GM23338 (cell line): ENCODE measurements around the gene MRPS18C. TPM values are rescaled to one million over a fixed set of nuclear protein-coding genes. Genes with fewer than 3 reads are reported as not detected.

Experiments used
- ATAC-seq: fragments of 200-7000 bp; cut with Tn5 transposase; 3 replicates; pipeline ENCODE4 v1.9.1; 2020
- DNase-seq: peaks from one replicate; pipeline ENCODE4 v3.0.0-alpha.2; 2015; ENCODE audit warnings: low spot score
- H2AFZ ChIP-seq: fragments of 200-600 bp; sonication (generic); 2 replicates; pipeline ENCODE4 v1.8.0; 2016; ENCODE audit warnings: antibody characterized with exemption, mild to moderate bottlenecking, moderate library complexity
- H3F3A ChIP-seq: fragments of 200-600 bp; sonication (generic); replicated peaks from 2 replicates; pipeline ENCODE4 v1.8.0; 2017; ENCODE audit warnings: antibody characterized with exemption, mixed run types, low read depth
- H3K27ac ChIP-seq: fragments of 200-600 bp; sonication (generic); 2 replicates; pipeline ENCODE4 v1.6.1; 2016; ENCODE audit warnings: low read depth
- H3K27me3 ChIP-seq: fragments of 200-600 bp; sonication (generic); 2 replicates; pipeline ENCODE4 v1.8.0; 2016; ENCODE audit warnings: mild to moderate bottlenecking, mixed run types, moderate library complexity; ENCODE audit not compliant: insufficient read depth
- H3K36me3 ChIP-seq: fragments of 200-600 bp; sonication (generic); 2 replicates; pipeline ENCODE4 v1.8.0; 2016; ENCODE audit warnings: mild to moderate bottlenecking; ENCODE audit not compliant: insufficient read depth
- H3K4me1 ChIP-seq: fragments of 200-600 bp; sonication (generic); 2 replicates; pipeline ENCODE4 v1.8.0; 2016; ENCODE audit warnings: mild to moderate bottlenecking, moderate library complexity; ENCODE audit not compliant: insufficient read depth
- H3K4me2 ChIP-seq: fragments of 200-600 bp; sonication (generic); 2 replicates; pipeline ENCODE4 v1.7.1; 2017; ENCODE audit warnings: mixed run types
- H3K4me3 ChIP-seq: fragments of 200-600 bp; sonication (generic); 2 replicates; pipeline ENCODE4 v1.6.1; 2016; ENCODE audit warnings: mixed run types
- H3K79me2 ChIP-seq: fragments of 200-600 bp; sonication (generic); replicated peaks from 2 replicates; pipeline ENCODE4 v1.8.0; 2017; ENCODE audit warnings: mild to moderate bottlenecking; ENCODE audit not compliant: insufficient read depth
- H3K9me2 ChIP-seq: fragments of 200-600 bp; sonication (generic); 2 replicates; pipeline ENCODE4 v1.8.0; 2017; ENCODE audit not compliant: insufficient read depth
- H4K20me1 ChIP-seq: fragments of 200-600 bp; sonication (generic); replicated peaks from 2 replicates; pipeline ENCODE4 v1.8.0; 2017; ENCODE audit warnings: mild to moderate bottlenecking; ENCODE audit not compliant: insufficient read depth
- H3K27ac Mint-ChIP-seq: 2 replicates; pipeline ENCODE4 v1.8.0; 2020; ENCODE audit warnings: inconsistent platforms, mild to moderate bottlenecking, moderate library complexity, mixed read lengths
- H3K27me3 Mint-ChIP-seq: 3 replicates; pipeline ENCODE4 v1.8.0; 2022; ENCODE audit warnings: low read depth, mild to moderate bottlenecking, moderate library complexity, mixed read lengths, inconsistent platforms; ENCODE audit not compliant: insufficient read depth, poor library complexity
- H3K36me3 Mint-ChIP-seq: 3 replicates; pipeline ENCODE4 v1.8.0; 2021; ENCODE audit warnings: low read depth, mild to moderate bottlenecking, inconsistent platforms, moderate library complexity, mixed read lengths
- H3K4me1 Mint-ChIP-seq: 3 replicates; pipeline ENCODE4 v1.8.0; 2020; ENCODE audit warnings: mild to moderate bottlenecking, inconsistent platforms, mixed read lengths
- H3K4me3 Mint-ChIP-seq: 3 replicates; pipeline ENCODE4 v1.8.0; 2021; ENCODE audit warnings: moderate library complexity, mild to moderate bottlenecking, inconsistent platforms, mixed read lengths
- H3K9me3 Mint-ChIP-seq: 3 replicates; pipeline ENCODE4 v1.8.0; 2020; ENCODE audit warnings: moderate library complexity, mild to moderate bottlenecking, inconsistent platforms, mixed read lengths
- CREB1 ChIP-seq: fragments of 250-450 bp; sonication (Bioruptor Pico); IDR thresholded peaks from 2 replicates; pipeline ENCODE4 v1.5.0; 2020; ENCODE audit warnings: low read depth, mild to moderate bottlenecking, moderate library complexity
- CTCF ChIP-seq, 2 experiments: fragments of 200-600 bp in 1 of 2; sonication (generic) in 1 of 2; conservative IDR thresholded peaks; 2 replicates each; pipeline versions ENCODE4 v1.5.1 to v1.6.1; 2016 to 2017; ENCODE audit warnings: antibody characterized with exemption in 2 of 2, low read depth in 2 of 2, mild to moderate bottlenecking in 2 of 2, moderate library complexity in 1 of 2
- ETS1 ChIP-seq: IDR thresholded peaks from 2 replicates; pipeline ENCODE4 v1.6.1; 2016; ENCODE audit warnings: antibody characterized with exemption
- EZH2 ChIP-seq: fragments of 200-600 bp; sonication (generic); IDR thresholded peaks from one replicate; pipeline ENCODE4 v1.8.0; 2017; ENCODE audit warnings: antibody characterized with exemption, mild to moderate bottlenecking, low read depth; ENCODE audit not compliant: unreplicated experiment
- JUNB ChIP-seq: IDR thresholded peaks from one replicate; pipeline ENCODE4 v1.6.1; 2016; ENCODE audit warnings: antibody characterized with exemption; ENCODE audit not compliant: unreplicated experiment
- NANOG ChIP-seq: IDR thresholded peaks from 2 replicates; pipeline ENCODE4 v1.6.1; 2016; ENCODE audit warnings: antibody characterized with exemption, borderline replicate concordance
- POLR2AphosphoS5 ChIP-seq: IDR thresholded peaks from 2 replicates; pipeline ENCODE4 v1.6.1; 2016; ENCODE audit warnings: antibody characterized with exemption, low read depth
- STAT1 ChIP-seq: IDR thresholded peaks from one replicate; pipeline ENCODE4 v1.6.1; 2016; ENCODE audit warnings: antibody characterized with exemption; ENCODE audit not compliant: unreplicated experiment
- ZNF114 ChIP-seq: fragments of 250-450 bp; sonication (Bioruptor Pico); IDR thresholded peaks from 2 replicates; pipeline ENCODE4 v1.5.0; 2020; ENCODE audit warnings: mild to moderate bottlenecking, moderate library complexity
- ZNF331 ChIP-seq: fragments of 250-450 bp; sonication (Bioruptor Pico); IDR thresholded peaks from 2 replicates; pipeline ENCODE4 v1.5.0; 2020; ENCODE audit warnings: low read depth, mild to moderate bottlenecking, moderate library complexity
- long read RNA-seq: library from polyadenylated mRNA; unstranded; transcript quantifications from one replicate; pipeline ENCODE4 v2.0.0, GENCODE V29; 2020; ENCODE audit not compliant: unreplicated experiment
- polyA plus RNA-seq: library from polyadenylated mRNA; unstranded; fragments of >200 nt; fragmentation: Nextera tagmentation; extraction: Ambion mirVana; gene quantifications from 2 replicates; pipeline ENCODE4 v1.2.1, GENCODE V29; 2016
- total RNA-seq: library from RNA; depleted of rRNA; stranded (reverse); fragments of >200 nt; shearing (Covaris generic); gene quantifications from 2 replicates; pipeline ENCODE4 v1.2.3, GENCODE V29; 2014; rRNA removed

The MRPS18C gene
- total RNA-seq (26.8 and 40.6 TPM in 2 replicates), polyA plus RNA-seq (172 and 197 TPM in 2 replicates)
- long read RNA-seq, transcript MRPS18C-204 (5 exons, 666 nt), result minor isoform, 10 of 80 reads
- long read RNA-seq, transcript MRPS18C-201 (6 exons, 1,643 nt), result major isoform, 65 of 80 reads
- long read RNA-seq, partial matches to known transcripts, result 5 of 80 reads
- long read RNA-seq, other reads (novel, unspliced or antisense), result 0 of 80 reads

- peak within 1 kb of the TSS; percentile 100 for H3K4me3 Mint-ChIP-seq
- H3K4me1 Mint-ChIP-seq, result peaks cover 4% of the 10 kb centered on the region; the same call in 1 of the 3 replicates
- H3K27me3 Mint-ChIP-seq, result peaks cover 6% of the 10 kb centered on the region
- peaks cover 51% of the 10 kb centered on the region for H3K36me3 Mint-ChIP-seq
- H3K9me3 Mint-ChIP-seq, result no peaks in the 10 kb centered on the region
- peak within 1 kb of the TSS; percentile 80 for H3K4me3 ChIP-seq
- no peaks in the 10 kb centered on the region for H3K27me3 ChIP-seq
- H3K36me3 ChIP-seq, result peaks cover 18% of the 10 kb centered on the region; the same call in 1 of the 2 replicates
- ATAC-seq (peak; percentile 95), DNase-seq (peak; percentile 100)
- 0 out of 2 replicates have a peak, but pooled peaks cover 6% of the 10 kb centered on the region for H3K4me1 ChIP-seq
- H3K27ac Mint-ChIP-seq, result peak within 1 kb of the TSS; percentile 100
- H3K27ac ChIP-seq, result peak within 1 kb of the TSS; percentile 97
- H3K4me2 ChIP-seq, result peak within 1 kb of the TSS; percentile 95
- no peaks in the 10 kb centered on the region for H3F3A ChIP-seq
- TF ChIP-seq NANOG (no peak), CREB1 (CRISPR knock-in tag) (peak; percentile 83), ETS1 (peak; percentile 90), EZH2 (no peak), ZNF114 (CRISPR knock-in tag) (no peak), POLR2AphosphoS5 (peak; percentile 91), CTCF (conservative IDR thresholded peaks at IDR 0.05; ENCODE audit: low read depth in 2 of 2) (peak; percentile 2 to 17; a peak in 2 of 4 replicates)
- H2AFZ ChIP-seq, result peak within 1 kb of the TSS; percentile 75; the same call in 1 of the 2 replicates
- peaks cover 10% of the 10 kb centered on the region for H4K20me1 ChIP-seq
- H3K79me2 ChIP-seq, result peaks cover 40% of the 10 kb centered on the region
- no peaks in the 10 kb centered on the region for H3K9me2 ChIP-seq
These were observed at the start of gene MRPS18C, which contains the start of gene HELQ for GRCh38 chr4:83455281-83456183. Gene MRPS18C (plus strand): TSS chr4:83456058. CDS start chr4:83456078, 20 bp downstream. Gene HELQ (minus strand): TSS chr4:83455823. CDS start chr4:83455693, 130 bp downstream.

DNA sequence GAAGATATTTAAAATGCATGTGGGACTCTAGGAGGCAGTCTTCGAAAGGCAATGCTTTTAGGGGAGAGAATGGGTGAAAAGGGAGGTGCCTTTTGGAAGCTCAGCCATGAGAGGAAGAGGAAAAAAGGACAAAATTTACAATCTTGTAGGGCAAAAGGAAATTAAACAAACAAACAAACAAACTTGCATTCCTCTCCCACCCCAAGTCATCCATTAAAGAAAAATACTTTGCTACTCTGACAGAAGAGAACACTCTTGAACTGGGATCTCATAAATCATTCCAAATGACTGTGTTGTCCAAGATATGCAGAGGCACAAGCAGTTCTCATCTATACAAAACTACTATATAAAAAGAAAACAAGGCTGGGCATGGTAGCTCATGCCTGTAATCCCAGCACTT lies 47.0 kb upstream of the MRPS18C start:
- Histone ChIP-seq H3K27ac (no peak overlapping the region), H3K36me3 (no peaks in the 10 kb centered on the region), H3K4me3 (no peak overlapping the region), H3F3A (no peaks in the 10 kb centered on the region), H3K27me3 (no peaks in the 10 kb centered on the region), H3K4me2 (no peak overlapping the region), H3K4me1 (no peaks in the 10 kb centered on the region), H3K79me2 (no peaks in the 10 kb centered on the region), H4K20me1 (no peaks in the 10 kb centered on the region), H2AFZ (no peak overlapping the region), H3K9me2 (no peaks in the 10 kb centered on the region)
- ATAC-seq (no peak), DNase-seq (peak; percentile 9)
- TF ChIP-seq JUNB (no peak), ZNF331 (CRISPR knock-in tag) (no peak), STAT1 (no peak), CREB1 (CRISPR knock-in tag) (no peak), CTCF (conservative IDR thresholded peaks at IDR 0.05; ENCODE audit: low read depth in 2 of 2) (0 out of 4 replicates have a peak, but pooled peaks of 1 of the 2 experiments have one; percentile 32)
- Mint-ChIP-seq H3K4me1 (no peaks in the 10 kb centered on the region), H3K36me3 (no peaks in the 10 kb centered on the region), H3K9me3 (no peaks in the 10 kb centered on the region), H3K4me3 (no peak overlapping the region), H3K27me3 (peaks cover 5% of the 10 kb centered on the region), H3K27ac (no peak overlapping the region)
